IPS-18c (cell line): ENCODE data around the gene RNF187.
"Not testable (repeated sequence)": the region's sequence is repeated elsewhere in the genome, so short reads cannot be mapped to it uniquely, and the experiment has no call there.

Experiments used
- H3K4me3 ChIP-seq: 2 replicates; pipeline ENCODE4 v1.7.0; 2013; ENCODE audit warnings: low read depth, mild to moderate bottlenecking, low read length, moderate library complexity; ENCODE audit not compliant: insufficient read depth
- H3K9me3 ChIP-seq: one replicate; pipeline ENCODE4 v1.6.1; 2013; ENCODE audit warnings: mild to moderate bottlenecking, low read length, moderate library complexity; ENCODE audit not compliant: control insufficient read depth, insufficient read depth

The RNF187 gene

GRCh38 chr1:228496494-228496893 is 9.3 kb downstream of the RNF187 start:
- Histone ChIP-seq H3K9me3 (no peaks in the 10 kb centered on the region), H3K4me3 (no peak overlapping the region)

GRCh38 chr1:228497206-228497605 is 10.0 kb downstream of the RNF187 start:
- no peak overlapping the region for H3K4me3 ChIP-seq
- no peaks in the 10 kb centered on the region for H3K9me3 ChIP-seq

GRCh38 chr1:228497817-228498216 is 10.6 kb downstream of the RNF187 start:
- Histone ChIP-seq H3K4me3 (no peak overlapping the region), H3K9me3 (no peaks in the 10 kb centered on the region)

GRCh38 chr1:228500143-228500734 is 13.1 kb downstream of the RNF187 start:
- H3K9me3 ChIP-seq = no peaks in the 10 kb centered on the region
- no peak overlapping the region for H3K4me3 ChIP-seq

GRCh38 chr1:228500901-228501871 is 14.0 kb downstream of the RNF187 start:
- no peaks in the 10 kb centered on the region for H3K9me3 ChIP-seq
- H3K4me3 ChIP-seq = no peak overlapping the region

- Histone ChIP-seq H3K9me3 (no peaks in the 10 kb centered on the region), H3K4me3 (no peak overlapping the region)
Measured at GRCh38 chr1:228502522-228502921, 15.3 kb downstream of the RNF187 start.

GRCh38 chr1:228505944-228506343 is 18.8 kb downstream of the RNF187 start:
- not testable (repeated sequence) for H3K4me3 ChIP-seq

GRCh38 chr1:228507961-228508652 is 20.9 kb downstream of the RNF187 start:
- no peaks in the 10 kb centered on the region for H3K9me3 ChIP-seq

More at GRCh38 chr1:228505944-228506343, 18.8 kb downstream of the RNF187 start:
- not testable (repeated sequence) for H3K9me3 ChIP-seq

GRCh38 chr1:228508840-228509415 is 21.7 kb downstream of the RNF187 start:
- no peak overlapping the region for H3K4me3 ChIP-seq
- H3K9me3 ChIP-seq = no peaks in the 10 kb centered on the region

More at GRCh38 chr1:228507961-228508652, 20.9 kb downstream of the RNF187 start:
- H3K4me3 ChIP-seq = no peak overlapping the region

GRCh38 chr1:228510101-228510802 is 23.1 kb downstream of the RNF187 start:
- H3K9me3 ChIP-seq = no peaks in the 10 kb centered on the region
- no peak overlapping the region for H3K4me3 ChIP-seq

GRCh38 chr1:228510803-228511413 is 23.7 kb downstream of the RNF187 start:
- Histone ChIP-seq H3K9me3 (no peaks in the 10 kb centered on the region), H3K4me3 (no peak overlapping the region)

GRCh38 chr1:228511546-228512445 is 24.6 kb downstream of the RNF187 start:
- no peaks in the 10 kb centered on the region for H3K9me3 ChIP-seq
- H3K4me3 ChIP-seq = no peak overlapping the region

- H3K9me3 ChIP-seq = no peaks in the 10 kb centered on the region
Measured at GRCh38 chr1:228512781-228513198, 25.6 kb downstream of the RNF187 start.

GRCh38 chr1:228513236-228513900 is 26.2 kb downstream of the RNF187 start:
- no peak overlapping the region for H3K4me3 ChIP-seq
- no peaks in the 10 kb centered on the region for H3K9me3 ChIP-seq

More at GRCh38 chr1:228512781-228513198, 25.6 kb downstream of the RNF187 start:
- no peak overlapping the region for H3K4me3 ChIP-seq

- no peaks in the 10 kb centered on the region for H3K9me3 ChIP-seq
- H3K4me3 ChIP-seq = no peak overlapping the region
Measured at GRCh38 chr1:228514421-228514820, 27.2 kb downstream of the RNF187 start.
